Measurements from ENCODE around the gene STAT3. TPM values are rescaled to one million over a fixed set of nuclear protein-coding genes. Genes with fewer than 3 reads are reported as not detected.

Gene STAT3
- polyA plus RNA-seq, 2 of the 4 experiments (the other 2 are of a cell fraction): 72.8 to 97.8 TPM

DNA sequence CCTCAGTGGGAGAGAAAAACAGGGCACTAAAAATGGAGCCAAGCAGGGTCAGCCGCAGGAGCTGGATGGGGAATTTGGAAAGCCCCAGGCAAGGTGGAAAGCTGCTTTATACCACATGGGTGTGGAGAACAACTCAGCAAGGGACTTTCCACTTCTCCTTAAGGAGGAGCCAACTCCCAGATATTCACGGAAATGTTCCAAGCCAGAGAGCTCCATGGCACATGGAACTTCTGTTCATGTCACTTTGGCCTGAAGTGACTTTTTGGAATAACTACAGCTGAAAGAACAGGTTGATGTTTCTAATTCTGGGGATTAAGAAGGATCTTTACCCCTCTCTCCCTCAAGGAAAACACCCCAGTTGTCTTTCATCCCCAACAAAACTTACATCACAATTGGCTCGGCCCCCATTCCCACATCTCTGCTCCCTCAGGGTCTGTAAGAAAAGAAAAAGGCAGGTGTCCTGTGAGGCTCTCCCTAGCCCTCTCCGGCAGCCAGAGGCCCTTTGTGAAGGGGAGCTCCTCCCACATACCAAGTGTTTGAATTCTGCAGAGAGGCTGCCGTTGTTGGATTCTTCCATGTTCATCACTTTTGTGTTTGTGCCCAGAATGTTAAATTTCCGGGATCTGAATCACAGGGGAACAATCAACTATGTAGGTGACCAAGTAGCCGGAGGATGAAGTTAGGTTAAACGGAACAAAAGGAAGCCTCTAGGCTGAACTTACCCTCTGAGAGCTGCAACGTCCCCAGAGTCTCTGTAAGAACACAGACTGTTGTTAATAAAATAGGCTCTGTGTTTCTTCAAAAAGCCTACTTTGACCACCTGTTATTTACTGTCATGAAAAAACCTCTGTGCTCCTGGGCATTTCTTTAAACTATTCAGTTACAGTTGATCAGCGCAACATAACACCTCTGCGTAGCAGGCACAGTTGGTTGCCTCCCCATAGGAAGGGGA, 58.9 kb downstream of the STAT3 start (continued):
- TF ChIP-seq RNF2 (IDR thresholded peaks at IDR 0.05; ENCODE audit: borderline replicate concordance, low read depth) (no peak), ZC3H11A (IDR thresholded peaks at IDR 0.05) (no peak), FOSL2 (IDR thresholded peaks at IDR 0.05) (no peak), FOSL2 (CRISPR knock-in tag; IDR thresholded peaks at IDR 0.05) (peak; percentile 53; the same call in 1 of the 2 replicates), GATA3 (IDR thresholded peaks at IDR 0.05; ENCODE audit: borderline replicate concordance) (peak; percentile 44; the same call in 1 of the 2 replicates), HDAC2 (IDR thresholded peaks at IDR 0.05) (no peak)

GRCh38 chr17:42325026-42325425, 63.2 kb downstream of the STAT3 start:
- FAIRE-seq: peak; percentile 43
- peaks cover 73% of the 10 kb centered on the region for H3K4me1 ChIP-seq
- no peaks in the 10 kb centered on the region for H3K9me3 ChIP-seq
- H3K4me2 ChIP-seq: peak overlapping the region; percentile 54
- peak; percentile 70 to 71 for ATAC-seq
- POLR2A ChIA-PET: interaction anchor here (0.6 to 1.7 kb wide), 5 partner anchors 64 to 499 kb away, joined by 3 to 14 read pairs (median 6); partner anchors contain the start of genes BECN1, CAVIN1 and STAT3
- DNase-seq (ENCODE audit: low read depth in 1 of 2, low spot score in 1 of 2): peak; percentile 85 to 86
- WGBS (ENCODE audit: missing lambda C conversion rate): 16% methylated on average over 7 of the region's 7 CpGs
- CTCF ChIA-PET: interaction anchor here (0.5 to 31.0 kb wide), 16 partner anchors 11 to 230 kb away, joined by 3 to 1360 read pairs (median 4); partner anchors contain the start of gene STAT3
- TF ChIP-seq CHD4 (IDR thresholded peaks at IDR 0.05; ENCODE audit: borderline replicate concordance) (no peak), JUNB (IDR thresholded peaks at IDR 0.05) (0 out of 2 replicates have a peak, but pooled peaks have one; percentile 33), POLR2A (IDR thresholded peaks at IDR 0.05; ENCODE audit: low read length) (no peak), CHD2 (IDR thresholded peaks at IDR 0.05; ENCODE audit: low read length, partially characterized antibody) (no peak), TP53 (CRISPR knock-in tag; IDR thresholded peaks at IDR 0.05) (0 out of 2 replicates have a peak, but pooled peaks have one; percentile 29), FOSL2 (IDR thresholded peaks at IDR 0.05) (peak; percentile 16; the same call in 1 of the 2 replicates), FOSL2 (CRISPR knock-in tag; IDR thresholded peaks at IDR 0.05) (peak; percentile 88), GATA3 (IDR thresholded peaks at IDR 0.05; ENCODE audit: borderline replicate concordance) (peak; percentile 20; the same call in 1 of the 2 replicates), TFCP2L1 (CRISPR knock-in tag; IDR thresholded peaks at IDR 0.05) (no peak), ATOH8 (CRISPR knock-in tag; IDR thresholded peaks at IDR 0.05; ENCODE audit: low read depth) (no peak), SREBF2 (IDR thresholded peaks at IDR 0.05) (no peak), ESRRA (IDR thresholded peaks at IDR 0.05; ENCODE audit: borderline replicate concordance, low read length) (no peak), HEYL (CRISPR knock-in tag; IDR thresholded peaks at IDR 0.05) (no peak)
- TF ChIP-seq, protein P1, sequence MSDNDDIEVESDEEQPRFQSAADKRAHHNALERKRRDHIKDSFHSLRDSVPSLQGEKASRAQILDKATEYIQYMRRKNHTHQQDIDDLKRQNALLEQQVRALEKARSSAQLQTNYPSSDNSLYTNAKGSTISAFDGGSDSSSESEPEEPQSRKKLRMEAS (IDR thresholded peaks at IDR 0.05): peak; percentile 85
- TF ChIP-seq, protein P2, sequence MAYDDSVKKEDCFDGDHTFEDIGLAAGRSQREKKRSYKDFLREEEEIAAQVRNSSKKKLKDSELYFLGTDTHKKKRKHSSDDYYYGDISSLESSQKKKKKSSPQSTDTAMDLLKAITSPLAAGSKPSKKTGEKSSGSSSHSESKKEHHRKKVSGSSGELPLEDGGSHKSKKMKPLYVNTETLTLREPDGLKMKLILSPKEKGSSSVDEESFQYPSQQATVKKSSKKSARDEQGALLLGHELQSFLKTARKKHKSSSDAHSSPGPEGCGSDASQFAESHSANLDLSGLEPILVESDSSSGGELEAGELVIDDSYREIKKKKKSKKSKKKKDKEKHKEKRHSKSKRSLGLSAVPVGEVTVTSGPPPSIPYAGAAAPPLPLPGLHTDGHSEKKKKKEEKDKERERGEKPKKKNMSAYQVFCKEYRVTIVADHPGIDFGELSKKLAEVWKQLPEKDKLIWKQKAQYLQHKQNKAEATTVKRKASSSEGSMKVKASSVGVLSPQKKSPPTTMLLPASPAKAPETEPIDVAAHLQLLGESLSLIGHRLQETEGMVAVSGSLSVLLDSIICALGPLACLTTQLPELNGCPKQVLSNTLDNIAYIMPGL (CRISPR knock-in tag; IDR thresholded peaks at IDR 0.05; ENCODE audit: borderline replicate concordance): no peak
- H3K27ac ChIP-seq: peak overlapping the region; percentile 86 to 89
- no peak overlapping the region for H3K4me3 ChIP-seq

GRCh38 chr17:42323268-42323773, 64.9 kb downstream of the STAT3 start:
- POLR2A ChIA-PET: interaction anchor here (0.8 to 1.4 kb wide), 2 partner anchors 65 to 86 kb away, joined by 4 to 8 read pairs; partner anchors contain the start of gene STAT3

More at GRCh38 chr17:42323268-42323773, 64.9 kb downstream of the STAT3 start:
- H3K4me3 ChIP-seq: no peak overlapping the region
- H3K4me2 ChIP-seq: peak overlapping the region; percentile 16; the same call in 1 of the 3 replicates
- no peaks in the 10 kb centered on the region for H3K9me3 ChIP-seq
- CTCF ChIA-PET: interaction anchor here (0.6 to 31.0 kb wide), 32 partner anchors 10 to 297 kb away, joined by 3 to 1360 read pairs (median 5); partner anchors contain the start of genes CAVIN1, STAT3 and STAT5A
- TF ChIP-seq EHMT2 (IDR thresholded peaks at IDR 0.05; ENCODE audit: low read depth) (no peak), MAFK (IDR thresholded peaks at IDR 0.05; ENCODE audit: partially characterized antibody) (peak; percentile 99)
- no peak for FAIRE-seq
- 83% methylated on average over 5 of the region's 5 CpGs for WGBS (ENCODE audit: missing lambda C conversion rate)
- no peak; a peak in 1 of 6 replicates for ATAC-seq
- peak overlapping the region; percentile 59 to 89 for H3K27ac ChIP-seq
- peaks cover 58% of the 10 kb centered on the region for H3K4me1 ChIP-seq
- no peak for DNase-seq (ENCODE audit: low read depth in 1 of 2, low spot score in 1 of 2)
